Psoas muscle (tissue), 8 donors: Measurements from ENCODE around the gene CLDN20. TPM values are rescaled to one million over a fixed set of nuclear protein-coding genes. Genes with fewer than 3 reads are reported as not detected.

Experiments
- ATAC-seq, 4 donors: fragments of 200-7000 bp; cut with Tn5 transposase; one replicate each; pipeline ENCODE4 v1.9.1; 2020; ENCODE audit warnings: moderate library complexity in 3 of 4, mild to moderate bottlenecking in 2 of 4
- DNase-seq, 2 donors: peaks; one replicate each; pipeline ENCODE4 v3.0.0-alpha.2; 2020
- H3K27ac ChIP-seq: fragments of 200-600 bp; one replicate; pipeline ENCODE4 v1.8.0; 2022
- H3K27me3 ChIP-seq, 3 donors: fragments of 200-600 bp in 1 of 3; one replicate each; pipeline versions ENCODE4 v1.6.1 to v1.8.0; 2013 to 2022; ENCODE audit warnings: low read length in 2 of 3, mild to moderate bottlenecking in 2 of 3, moderate library complexity in 1 of 3; ENCODE audit not compliant: insufficient read depth in 3 of 3
- H3K36me3 ChIP-seq, 2 donors: fragments of 200-600 bp in 1 of 2; one replicate each; pipeline versions ENCODE4 v1.6.1 to v1.8.0; 2013 to 2022; ENCODE audit warnings: low read depth in 1 of 2, mild to moderate bottlenecking in 1 of 2, moderate library complexity in 1 of 2; ENCODE audit not compliant: insufficient read depth in 1 of 2
- H3K4me1 ChIP-seq: fragments of 200-600 bp; one replicate; pipeline ENCODE4 v1.8.0; 2022
- H3K4me3 ChIP-seq: fragments of 200-600 bp; one replicate; pipeline ENCODE4 v1.8.0; 2022; ENCODE audit warnings: mild to moderate bottlenecking
- H3K9me3 ChIP-seq: fragments of 200-600 bp; one replicate; pipeline ENCODE4 v1.8.0; 2022
- CTCF ChIP-seq: fragments of 200-600 bp; IDR thresholded peaks from one replicate; pipeline ENCODE4 v1.8.0; 2022; ENCODE audit warnings: antibody characterized with exemption
- WGBS, 3 donors: extraction: QIAGEN DNeasy Blood & Tissue Kit; methylation state at CpG; one replicate each; pipeline versions ENCODE4 v1.1.6 to v1.1.7; 2013; 5-methylcytosine and 5-hydroxymethylcytosine counted together
- intact Hi-C, 2 donors: fragments of 100-400 bp; cut with DNase I; formaldehyde crosslinking; loops; one replicate each; pipeline versions ENCODE4 v1.11.0 to v1.14.2; 2022
- polyA plus RNA-seq, 3 donors: library from polyadenylated mRNA; stranded (reverse); fragments of 200-250 nt; gene quantifications; one replicate each; pipeline ENCODE4 v1.2.3, GENCODE V29; 2013
- total RNA-seq, 4 donors: library from RNA; stranded (reverse); fragmentation: NEBNext Ultra II Directional in 2 of 4; extraction: Animal tissue kit (Norgen Biotek cat#: 25700) in 2 of 4; gene quantifications; one replicate each; pipeline versions ENCODE4 v1.2.1 to v1.2.4, GENCODE V29; 2021 to 2023
- donor health status: healthy with polysubstance abuse.
- donor health status: DM: no; HTN: no; CAD: no; lungs with moderate emphysema.
- donor health status: Bipolar disorder and iron deficiency.
- donor health status: healthy.
- donor health status: DM: yes; HTN: yes; CAD: no.
- donor health status: DM: no; HTN: no; CAD: no.
- donor health status: DM: no; HTN: no; CAD: no.
- donor health status: DM: yes; HTN: yes; CAD: no.

Gene CLDN20
- total and polyA plus RNA-seq, 7 donors = 0.05 TPM; not detected in 6

- Histone ChIP-seq H3K27ac (no peak overlapping the region), H3K4me3 (no peak overlapping the region), H3K36me3 (no peaks in the 10 kb centered on the region), H3K27me3 (no peaks in the 10 kb centered on the region), H3K4me1 (no peaks in the 10 kb centered on the region), H3K9me3 (no peaks in the 10 kb centered on the region)
- ATAC-seq (no peak), DNase-seq (no peak)
- WGBS, 3 donors = 71 to 89% (median 85%) methylated on average over 4 of the region's 4 CpGs
- no peak for TF ChIP-seq CTCF
- intact Hi-C loops = no loop called here
Measured at GRCh38 chr6:155234167-155234566, 29.6 kb upstream of the CLDN20 start.

GRCh38 chr6:155234687-155235086, 29.1 kb upstream of the CLDN20 start:
- TF ChIP-seq CTCF = no peak
- no peak for ATAC-seq
- Histone ChIP-seq H3K36me3 (no peaks in the 10 kb centered on the region), H3K4me3 (no peak overlapping the region), H3K27me3 (no peaks in the 10 kb centered on the region), H3K4me1 (no peaks in the 10 kb centered on the region), H3K9me3 (no peaks in the 10 kb centered on the region), H3K27ac (no peak overlapping the region)
- intact Hi-C loops = no loop called here
- DNase-seq = no peak
- WGBS, 3 donors = 72 to 76% (median 74%) methylated on average over 4 of the region's 4 CpGs

- ATAC-seq (no peak), DNase-seq (no peak)
- Histone ChIP-seq H3K4me1 (no peaks in the 10 kb centered on the region), H3K9me3 (no peaks in the 10 kb centered on the region), H3K27me3 (no peaks in the 10 kb centered on the region), H3K27ac (no peak overlapping the region), H3K36me3 (no peaks in the 10 kb centered on the region), H3K4me3 (no peak overlapping the region)
- no peak for TF ChIP-seq CTCF
- 38 to 41% (median 40%) methylated on average over 5 of the region's 5 CpGs for WGBS, 3 donors
- intact Hi-C loops = no loop called here
Measured at GRCh38 chr6:155235087-155235486, 28.7 kb upstream of the CLDN20 start.

GRCh38 chr6:155237613-155238012, 26.2 kb upstream of the CLDN20 start:
- Histone ChIP-seq H3K27ac (no peak overlapping the region), H3K4me3 (no peak overlapping the region), H3K9me3 (no peaks in the 10 kb centered on the region), H3K27me3 (no peaks in the 10 kb centered on the region), H3K4me1 (no peaks in the 10 kb centered on the region), H3K36me3 (no peaks in the 10 kb centered on the region)
- 46 to 95% (median 95%) methylated on average over 1 of the region's 1 CpG for WGBS, 3 donors
- TF ChIP-seq CTCF = no peak
- DNase-seq = no peak
- intact Hi-C loops = no loop called here
- no peak for ATAC-seq

GRCh38 chr6:155240905-155241600, 22.8 kb upstream of the CLDN20 start:
- Histone ChIP-seq H3K9me3 (no peaks in the 10 kb centered on the region), H3K27ac (no peak overlapping the region), H3K36me3 (peaks cover 0 to under 1% of the 10 kb centered on the region in 2 donors), H3K4me1 (no peaks in the 10 kb centered on the region), H3K4me3 (no peak overlapping the region), H3K27me3 (no peaks in the 10 kb centered on the region)
- DNase-seq (no peak), ATAC-seq (no peak)
- intact Hi-C loops = loop anchor here (10.0 kb wide), 2 partner anchors 306 to 316 kb away; no protein-coding TSS in a partner anchor
- WGBS, 3 donors = 86 to 93% (median 91%) methylated on average over 19 of the region's 19 CpGs
- TF ChIP-seq CTCF = no peak
